GM13977 (cell line): ENCODE results near the gene CP.

Experiments
- DNase-seq: peaks from one replicate; pipeline ENCODE4 v3.0.0; 2012; ENCODE audit warnings: low spot score
- CTCF ChIP-seq: IDR thresholded peaks from 2 replicates; pipeline ENCODE4 v1.5.1; 2012; ENCODE audit warnings: mild to moderate bottlenecking, control low read depth; ENCODE audit not compliant: insufficient read depth; ENCODE audit errors: extremely low read depth, missing control alignments
- in situ Hi-C: fragments of 300-500 bp; cut with MboI; formaldehyde crosslinking; loops from one replicate; pipeline ENCODE4 v1.12.0; 2022; ENCODE audit warnings: low sequenced_read_pairs, low pct_unique_long_range_greater_than_20kb, mixed read lengths, inconsistent platforms; ENCODE audit not compliant: unreplicated experiment

CP gene

GRCh38 chr3:149216193-149216869 lies 5.3 kb downstream of the CP start:
- TF ChIP-seq CTCF: no peak
- in situ Hi-C loops: no loop called here
- no peak for DNase-seq

- TF ChIP-seq CTCF: no peak
- in situ Hi-C loops: no loop called here
- no peak for DNase-seq
These were observed 6.1 kb downstream of the CP start for GRCh38 chr3:149215515-149215914.

GRCh38 chr3:149214702-149215101 lies 6.9 kb downstream of the CP start:
- in situ Hi-C loops: no loop called here
- no peak for DNase-seq
- no peak for TF ChIP-seq CTCF

GRCh38 chr3:149212386-149212785 lies 9.2 kb downstream of the CP start:
- in situ Hi-C loops: no loop called here
- no peak for TF ChIP-seq CTCF

GRCh38 chr3:149209431-149209830 lies 12.2 kb downstream of the CP start:
- DNase-seq: no peak
- in situ Hi-C loops: no loop called here
- no peak for TF ChIP-seq CTCF

More at GRCh38 chr3:149212386-149212785, 9.2 kb downstream of the CP start:
- DNase-seq: no peak

GRCh38 chr3:149207475-149207874 lies 14.2 kb downstream of the CP start:
- in situ Hi-C loops: no loop called here
- no peak for DNase-seq
- TF ChIP-seq CTCF: no peak
